ENCODE results near the gene MSH5.

MSH5 gene

DNA sequence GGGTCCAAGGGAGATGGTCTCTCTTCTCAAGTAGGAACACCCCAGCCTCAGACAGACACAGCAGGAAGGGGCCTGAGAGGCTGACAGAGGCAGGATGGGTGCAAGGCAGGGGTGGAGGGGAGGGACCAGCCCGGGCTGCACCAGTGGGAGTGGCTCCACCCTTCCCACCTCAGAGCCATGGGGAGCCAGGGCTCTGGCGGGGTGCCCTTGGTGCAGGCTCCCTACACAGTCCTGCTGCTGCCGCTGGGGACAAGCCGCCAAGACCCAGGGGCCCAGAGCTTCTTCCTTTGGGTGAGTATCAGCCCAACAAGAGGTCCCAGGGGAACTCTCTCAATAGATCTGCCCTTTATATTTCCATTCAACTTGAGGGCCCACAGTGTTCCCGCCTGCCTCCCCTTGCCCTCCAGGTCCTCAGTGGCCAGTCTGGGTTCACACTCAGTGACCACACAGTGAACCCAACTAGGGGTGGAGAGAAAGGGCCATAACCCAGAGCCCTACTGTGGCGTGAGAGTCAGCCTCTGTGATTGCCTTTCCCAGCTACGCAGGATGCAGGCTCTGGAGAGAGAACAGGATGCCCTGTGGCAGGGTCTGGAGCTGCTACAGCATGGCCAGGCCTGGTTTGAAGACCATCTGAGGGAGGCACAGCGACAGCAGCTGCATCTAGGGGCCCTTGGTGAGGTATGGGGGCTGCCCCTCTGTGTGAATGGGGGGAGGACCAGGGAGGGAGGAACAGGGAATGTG lies 23.2 kb downstream of the MSH5 start:
- no peak for DNase-seq

DNA sequence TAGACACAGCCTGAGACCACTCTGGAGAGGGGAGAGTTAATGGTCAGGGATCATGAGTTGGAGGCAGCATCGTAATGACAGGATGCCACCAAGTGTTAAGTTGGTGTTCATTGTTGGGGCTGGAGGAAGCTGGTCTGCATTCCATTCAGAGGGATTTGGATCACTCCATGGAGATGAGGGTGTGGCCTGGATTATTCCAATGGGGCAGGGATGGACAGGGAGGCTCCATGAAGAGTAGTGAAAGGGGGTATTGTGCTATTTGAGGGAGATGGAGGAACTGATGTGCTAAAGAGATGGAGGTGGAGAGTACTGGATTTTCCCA lies 23.8 kb downstream of the MSH5 start:
- peak; percentile 28 for DNase-seq

DNA sequence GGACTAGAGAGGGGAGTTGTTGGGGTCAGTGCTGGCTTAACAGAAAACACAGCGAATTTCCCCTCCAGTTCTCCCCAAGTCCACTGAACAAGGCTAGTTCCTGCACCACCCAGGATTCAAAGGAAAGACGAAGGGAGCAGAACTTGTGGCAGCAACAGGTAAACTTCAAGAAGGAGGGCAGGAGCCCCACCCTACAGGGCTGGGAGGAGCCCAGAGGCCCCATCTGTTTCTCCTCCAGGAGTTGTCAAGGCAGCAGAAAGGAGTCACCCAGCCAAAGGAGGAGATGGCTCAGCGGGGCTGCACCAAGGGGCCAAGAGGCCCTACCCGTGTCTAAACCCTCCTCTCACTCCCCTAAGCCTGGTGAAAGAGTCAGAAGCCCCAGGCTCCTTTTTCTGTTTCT lies 24.4 kb downstream of the MSH5 start:
- DNase-seq = no peak

DNA sequence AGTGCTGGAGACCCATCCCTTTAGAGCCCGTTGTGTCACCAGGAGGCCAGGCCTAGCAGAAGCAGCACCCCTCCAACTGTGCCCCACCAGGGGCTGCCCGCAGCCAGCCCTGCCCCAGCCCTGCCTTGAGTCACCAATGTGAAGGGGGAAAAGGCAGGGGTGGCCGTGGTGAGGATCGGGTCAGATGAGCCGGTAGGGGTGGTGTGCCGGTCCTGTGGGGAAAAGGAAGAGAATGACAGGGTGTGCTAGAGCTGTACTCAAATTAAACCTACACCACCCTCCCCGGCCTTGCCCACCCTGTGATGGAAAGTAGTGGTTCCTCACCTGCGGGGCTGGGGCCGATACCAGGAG lies 25.7 kb downstream of the MSH5 start:
- no peak for DNase-seq

DNA sequence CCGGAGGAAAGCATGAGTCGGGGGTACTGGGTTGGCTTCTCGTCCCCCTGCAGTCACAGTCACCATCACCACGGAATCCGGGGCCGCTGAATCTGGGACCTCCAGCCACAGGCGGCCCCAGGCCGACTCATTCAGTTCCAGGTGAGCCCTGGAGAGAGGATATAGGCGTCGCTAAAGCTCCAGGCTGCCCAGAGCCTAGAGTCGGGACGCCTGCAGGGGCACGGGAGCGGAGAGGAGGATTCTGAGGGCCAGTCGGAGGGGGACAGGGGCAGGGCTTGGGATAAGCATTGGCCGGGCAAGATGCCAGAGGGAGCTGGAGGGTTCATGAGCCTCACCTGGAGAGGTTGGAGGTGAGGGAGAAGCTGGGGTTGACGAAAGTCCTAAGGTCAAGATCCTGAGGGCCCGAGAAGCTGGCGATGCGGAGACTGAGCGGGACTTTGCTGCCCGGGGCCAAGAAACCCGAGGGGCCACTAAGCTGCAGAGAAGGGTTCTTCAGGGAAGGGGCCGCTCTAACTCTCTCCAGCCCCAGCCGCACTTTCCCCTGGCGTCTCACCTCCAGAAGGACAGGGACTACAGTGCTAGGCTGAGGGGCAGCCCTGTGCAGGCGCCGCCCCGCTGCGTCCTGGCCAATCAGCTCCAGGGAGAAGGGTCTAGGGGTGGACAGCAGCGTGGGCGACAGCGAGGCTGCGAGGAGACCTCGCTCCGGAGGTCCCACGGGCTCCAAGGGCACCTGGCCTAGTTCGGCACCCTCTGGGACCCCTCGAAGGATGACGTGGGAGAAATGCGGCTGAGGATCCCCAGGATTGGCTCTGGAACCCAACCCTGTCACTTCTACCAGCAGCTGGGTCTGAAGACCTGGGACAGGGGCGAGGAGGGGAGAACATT lies 26.3 kb downstream of the MSH5 start:
- DNase-seq = no peak

DNA sequence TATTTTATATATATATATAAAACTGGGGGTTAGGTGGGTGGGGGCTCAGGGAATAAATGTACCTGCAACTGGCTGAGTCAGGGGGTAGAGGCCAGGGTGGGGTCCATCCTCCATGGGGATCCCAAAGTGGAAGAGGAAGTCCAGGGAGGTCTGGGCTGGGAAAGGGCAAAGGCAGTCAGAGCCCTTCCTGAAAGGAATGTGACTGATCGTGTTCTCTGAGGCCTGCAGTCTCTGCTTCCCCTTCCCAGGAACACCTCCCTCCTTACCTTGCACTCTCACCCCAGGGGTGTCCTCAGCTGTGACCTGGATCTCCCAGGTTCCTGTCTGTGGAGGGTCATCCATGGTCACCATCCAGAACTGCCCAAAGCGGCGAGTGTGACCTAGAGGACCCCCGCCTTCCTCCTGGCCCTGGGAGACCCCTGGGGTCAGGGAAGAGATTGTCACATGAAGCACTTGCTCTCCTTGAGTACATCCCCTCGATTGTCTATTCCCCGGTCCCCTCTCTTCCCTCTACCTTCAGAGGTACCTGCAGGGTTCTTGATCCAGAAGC lies 27.4 kb downstream of the MSH5 start:
- no peak for DNase-seq

DNA sequence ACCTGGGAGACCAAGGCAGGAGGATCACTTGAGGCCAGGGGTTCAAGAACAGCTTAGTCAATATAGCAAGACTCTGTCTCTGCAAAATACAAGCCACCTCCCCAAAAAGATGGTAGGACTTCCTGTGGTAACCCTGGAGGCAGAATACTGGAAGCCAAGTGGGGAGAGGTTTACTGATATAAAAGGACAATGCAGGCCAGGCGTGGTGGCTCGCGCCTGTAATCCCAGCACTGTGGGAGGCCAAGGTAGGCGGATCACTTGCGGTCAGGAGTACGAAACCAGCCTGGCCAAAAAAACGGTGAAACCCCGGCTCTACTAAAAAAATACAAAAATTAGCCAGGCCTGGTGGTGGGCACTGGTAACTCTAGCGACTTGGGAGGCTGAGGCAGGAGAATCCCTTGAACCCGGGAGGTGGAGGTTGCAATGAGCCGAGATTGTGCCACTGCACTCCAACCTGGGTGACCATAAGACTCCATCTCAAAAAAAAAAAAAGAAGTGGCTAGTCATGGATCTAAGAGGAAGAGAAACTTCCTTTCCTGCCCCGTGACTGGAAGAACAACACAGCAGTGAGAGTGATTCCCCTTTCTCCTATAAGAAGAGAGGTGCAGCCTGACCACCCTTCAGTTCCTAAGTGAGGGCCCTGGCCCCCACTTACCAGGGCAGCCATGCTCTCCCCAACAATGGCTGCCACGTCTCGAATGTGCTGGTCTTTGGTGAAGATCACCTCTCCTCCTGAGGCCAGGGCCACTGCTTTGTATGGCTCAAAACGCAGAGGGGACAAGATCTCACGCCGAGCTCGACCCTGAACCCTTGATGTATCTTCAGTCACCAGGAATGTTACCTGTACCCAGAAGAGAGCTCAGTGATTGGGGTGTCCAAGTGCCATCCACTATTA lies 28.8 kb downstream of the MSH5 start:
- peak; percentile 5 for DNase-seq

DNA sequence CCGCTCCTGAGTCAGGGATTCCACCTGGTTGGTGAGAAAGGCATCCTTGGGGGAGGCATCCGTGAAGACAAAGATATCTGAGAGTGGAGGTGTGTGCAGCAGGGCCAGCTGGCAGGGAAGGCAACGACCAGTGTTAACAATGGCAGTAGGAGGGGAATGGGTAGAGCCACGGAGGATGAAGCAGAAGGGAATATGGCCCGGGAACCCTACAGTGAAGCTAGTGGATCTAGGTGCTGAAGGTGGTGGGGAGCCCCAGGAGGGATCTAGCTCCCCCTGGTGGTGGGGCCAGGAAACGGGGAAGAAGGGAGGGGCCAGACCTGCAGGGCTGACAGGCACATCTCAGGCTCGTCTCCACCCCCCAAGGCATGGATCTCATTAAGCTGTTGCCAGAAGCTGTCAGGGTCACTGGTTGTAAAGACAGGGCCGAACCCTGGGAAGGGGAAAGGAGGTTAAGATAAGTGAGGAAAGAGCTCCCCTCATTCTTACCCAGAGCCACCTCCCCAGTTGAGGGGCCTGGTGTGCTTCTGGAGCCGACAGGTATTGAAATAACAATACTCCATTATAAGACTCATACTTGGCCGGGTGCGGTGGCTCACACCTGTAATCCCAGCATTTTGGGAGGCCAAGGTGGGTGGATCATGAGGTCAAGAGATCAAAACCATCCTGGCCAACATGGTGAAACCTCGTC lies 30.0 kb downstream of the MSH5 start:
- no peak for DNase-seq

DNA sequence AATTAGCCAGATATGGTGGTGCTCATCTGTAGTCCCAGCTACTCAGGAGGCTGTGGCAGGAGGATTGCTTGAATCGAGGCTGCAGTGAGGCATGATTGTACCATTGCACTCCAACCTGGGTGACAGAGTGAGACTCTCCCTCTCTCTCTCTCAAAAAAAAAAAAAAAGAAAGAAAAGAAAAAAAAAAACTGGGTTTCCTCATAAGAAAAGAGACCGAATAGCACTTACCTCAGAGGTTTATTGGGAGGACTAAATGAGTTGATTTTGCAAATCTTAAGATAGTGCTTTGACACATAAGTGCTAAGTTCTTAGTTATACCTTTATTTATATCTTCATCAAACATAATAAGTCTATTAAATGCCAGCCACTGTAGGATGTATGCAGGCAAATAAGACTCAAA lies 31.1 kb downstream of the MSH5 start:
- no peak for DNase-seq

DNA sequence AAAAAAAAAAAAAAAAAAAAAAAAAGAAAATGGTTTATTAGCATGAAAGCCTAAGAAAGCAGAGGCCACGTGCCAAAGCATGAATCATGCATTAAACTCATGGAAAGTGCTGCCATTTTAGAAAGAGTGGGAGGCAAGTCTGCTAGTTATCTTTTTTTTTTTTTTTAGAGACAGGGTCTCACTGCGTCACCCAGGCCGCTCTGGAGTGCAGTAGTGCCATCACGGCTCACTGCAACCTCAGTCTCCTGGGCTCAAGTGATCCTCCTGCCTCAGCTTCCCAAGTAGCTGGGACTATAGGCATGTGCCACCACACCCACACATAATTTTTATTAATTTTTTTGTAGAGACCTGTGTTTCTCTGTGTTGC lies 32.2 kb downstream of the MSH5 start:
- DNase-seq = no peak

DNA sequence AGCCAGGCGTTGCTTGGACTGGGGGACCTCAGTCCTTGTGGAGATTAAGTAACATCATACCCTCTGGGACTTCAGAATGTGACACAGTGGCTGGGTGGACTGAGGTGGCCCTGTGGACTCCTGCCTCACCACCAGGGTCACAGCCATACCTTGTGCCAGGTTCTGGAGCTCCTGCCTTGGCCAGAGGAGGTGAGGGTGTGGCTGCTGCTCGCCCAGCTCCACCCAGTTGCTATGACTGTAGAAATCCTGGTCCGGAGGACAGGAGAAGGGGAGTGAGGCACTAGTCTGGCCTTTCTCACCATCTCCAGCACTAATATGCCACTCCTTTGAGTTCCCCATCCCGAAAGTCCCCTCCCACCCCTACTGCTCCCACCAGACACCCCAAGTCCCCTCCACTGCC lies 35.4 kb downstream of the MSH5 start:
- no peak for DNase-seq

DNA sequence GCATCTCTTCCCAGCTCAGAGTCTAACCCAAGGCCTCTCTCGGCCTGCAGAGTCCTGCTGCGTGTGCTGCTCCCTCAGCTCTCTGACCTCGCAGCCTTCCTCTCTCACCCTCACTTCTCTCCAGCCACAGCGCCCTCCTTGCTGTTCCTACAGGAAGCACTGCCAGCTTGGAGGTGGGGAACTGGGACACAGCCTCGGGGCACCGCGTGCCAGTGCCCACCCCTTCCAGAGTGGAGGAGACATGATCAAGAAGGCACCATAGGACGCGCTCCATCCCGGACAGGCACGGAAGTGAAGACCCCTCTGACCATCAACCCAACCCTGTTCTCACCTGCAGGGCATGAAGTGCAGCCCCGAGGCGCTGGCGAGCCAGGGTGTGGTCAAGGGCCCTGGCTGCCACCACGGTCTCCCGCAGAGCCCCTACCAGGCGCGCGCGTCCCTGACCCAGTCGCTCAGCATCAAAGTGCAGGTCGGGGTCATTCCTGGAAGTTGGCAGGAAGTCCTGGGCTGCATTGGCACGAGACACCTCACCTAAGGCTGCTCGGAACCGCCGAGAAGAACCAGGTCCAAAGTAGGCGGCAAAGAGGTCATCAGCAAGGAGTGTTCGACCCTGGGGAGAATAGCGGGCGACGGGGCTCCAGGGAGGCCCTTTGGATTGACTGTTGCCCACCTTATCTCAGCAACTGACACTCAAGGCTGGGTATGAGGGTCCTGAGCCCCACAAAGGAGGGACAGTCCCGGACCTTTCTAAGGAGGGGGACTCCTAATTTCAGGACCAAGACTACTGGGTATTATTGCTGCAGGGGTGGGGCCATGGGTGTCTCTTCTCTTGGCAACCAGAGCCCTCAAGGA lies 36.1 kb downstream of the MSH5 start:
- no peak for DNase-seq

DNA sequence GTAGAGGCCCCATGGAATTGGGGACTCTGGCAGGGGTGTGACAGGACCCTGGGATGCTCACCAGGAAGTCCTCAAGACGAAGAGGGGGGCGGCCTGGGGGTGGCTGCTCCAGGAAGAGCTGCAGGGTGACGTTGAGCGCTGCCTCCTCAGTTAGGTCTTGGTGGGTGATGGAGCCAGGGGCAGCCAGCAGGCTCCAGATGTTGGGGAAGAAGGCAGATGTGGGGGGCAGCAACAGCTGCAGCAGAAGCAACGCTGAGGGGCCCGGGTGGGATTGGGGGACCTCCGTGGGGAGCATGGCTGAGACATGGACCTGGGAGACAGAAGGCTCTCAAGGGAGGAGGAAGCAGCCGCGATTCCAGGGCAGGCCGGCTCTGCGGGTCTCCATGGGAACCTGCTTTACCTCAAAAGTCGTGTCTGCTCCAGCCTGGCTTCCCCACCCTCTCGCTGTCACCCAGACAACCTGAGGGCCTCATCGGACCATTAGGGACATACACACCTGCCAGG lies 36.7 kb downstream of the MSH5 start:
- no peak for DNase-seq

DNA sequence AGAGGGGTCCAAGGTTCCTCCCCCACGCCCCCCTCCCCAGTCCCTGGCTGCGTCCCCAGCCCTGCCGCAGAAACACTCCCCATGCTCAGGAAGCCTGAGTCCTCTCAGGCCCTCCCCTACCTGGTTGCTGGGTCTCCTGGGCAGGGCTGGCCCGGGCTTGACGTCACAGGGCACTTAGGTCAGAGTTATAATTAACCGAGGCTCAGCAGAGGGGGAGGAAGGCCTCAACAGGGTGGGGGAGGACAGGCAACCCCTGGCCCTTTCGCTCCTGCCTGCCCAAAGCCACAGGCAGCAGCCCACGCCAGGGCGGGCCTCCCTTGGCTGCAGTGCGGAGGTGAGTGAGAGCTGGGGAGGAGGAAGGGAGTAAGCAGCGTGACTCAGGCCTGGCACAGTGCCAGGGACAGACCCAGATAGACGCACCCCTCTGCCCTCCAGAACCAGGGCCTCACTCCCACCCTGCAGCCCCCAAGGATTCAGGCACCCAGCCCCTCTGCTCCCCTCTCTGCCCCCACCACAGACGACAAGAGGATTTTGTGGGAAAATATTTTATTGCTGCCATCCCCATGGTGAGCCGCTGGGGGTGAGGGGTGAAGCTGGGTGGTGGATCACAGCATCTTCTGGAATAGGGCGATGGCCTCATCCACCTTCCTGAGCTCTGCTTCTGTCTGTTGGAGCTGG lies 37.3 kb downstream of the MSH5 start, which contains the start of gene VWA7:
Gene VWA7, minus strand, starts transcription at position 340 of the 678 bp plus-strand sequence. CDS start 549 bp downstream, outside the sequence.
- no peak for DNase-seq

DNA sequence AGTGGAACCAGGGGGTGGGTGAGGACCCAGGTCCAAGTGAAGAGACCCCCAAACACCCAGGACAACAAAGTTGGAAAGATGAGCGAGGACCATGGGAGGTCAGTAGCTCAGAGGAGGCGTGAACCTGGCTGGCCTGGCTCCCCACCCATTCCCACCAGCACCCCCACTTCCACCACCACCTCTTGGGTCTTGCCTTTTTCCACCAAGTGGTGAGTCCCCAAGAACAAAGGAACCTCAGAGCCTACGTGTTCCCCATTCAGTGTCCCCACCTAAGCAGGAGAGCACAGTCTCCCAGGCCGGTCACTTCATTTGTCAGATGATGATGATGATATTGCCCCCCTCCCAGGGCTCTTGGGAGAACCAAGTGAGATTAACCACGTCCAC lies 37.9 kb downstream of the MSH5 start:
- DNase-seq = no peak

DNA sequence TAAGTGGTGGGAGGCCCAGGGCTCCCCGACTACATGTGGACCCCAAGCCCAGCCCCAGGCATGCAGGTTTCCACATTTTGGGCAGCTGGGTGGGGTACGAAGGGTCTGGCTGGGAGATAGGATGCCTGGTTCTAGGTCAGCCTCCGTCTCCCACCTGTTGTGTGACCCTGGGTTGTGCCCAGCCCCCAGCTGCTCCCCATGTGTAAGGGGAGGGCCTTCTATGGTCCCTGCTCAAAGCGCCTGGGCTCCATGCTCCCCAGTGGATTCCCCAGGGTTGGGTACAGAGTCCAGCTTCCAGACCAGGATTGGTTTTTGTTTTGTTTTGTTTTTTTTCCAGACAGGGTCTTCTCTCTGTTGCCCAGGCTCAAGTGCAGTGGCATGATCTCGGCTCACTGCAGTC lies 38.4 kb downstream of the MSH5 start:
- no peak for DNase-seq

DNA sequence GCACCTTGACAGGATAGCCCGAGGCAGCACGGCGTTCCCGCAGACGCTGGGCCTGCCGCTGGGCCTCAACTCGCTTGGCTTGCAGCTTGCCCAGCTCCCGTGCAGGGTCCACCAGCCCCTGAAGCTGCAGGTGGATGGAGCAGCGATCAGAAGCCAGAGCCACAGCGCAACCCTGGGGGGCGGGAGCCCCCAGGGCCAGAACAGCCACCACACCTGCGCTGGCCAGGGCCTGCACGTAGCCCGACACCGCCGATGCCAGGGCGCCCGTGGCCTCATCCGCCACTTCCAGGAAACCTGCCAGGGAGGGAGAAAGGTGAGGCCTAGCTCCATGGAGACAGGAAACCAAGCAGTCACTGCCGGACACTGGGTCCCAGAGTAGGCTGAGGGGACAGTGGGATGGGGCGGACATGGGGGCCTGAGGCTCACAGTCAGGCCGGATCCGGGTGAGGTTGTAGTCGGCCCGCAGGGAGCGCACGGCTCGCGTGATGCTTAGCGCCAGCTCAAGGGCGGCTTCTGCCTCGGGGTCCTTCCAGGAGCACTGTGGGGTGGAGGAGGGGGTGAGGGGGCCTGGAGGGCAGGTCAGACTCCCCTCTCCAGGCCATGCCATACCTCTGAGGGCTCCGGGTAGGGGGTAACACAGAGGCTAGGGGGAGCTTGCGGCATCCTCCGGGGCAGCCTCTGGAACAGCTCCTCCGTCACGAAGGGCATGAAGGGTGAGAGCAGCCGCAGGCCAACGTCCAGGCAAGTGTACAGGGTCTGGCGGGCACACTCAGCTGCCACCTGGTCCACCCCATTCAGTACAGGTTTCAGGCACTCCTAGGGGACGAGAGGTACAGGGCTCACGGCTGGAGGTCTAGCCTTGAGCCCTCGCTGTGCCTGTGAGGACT lies 39.4 kb downstream of the MSH5 start:
- DNase-seq = no peak

DNA sequence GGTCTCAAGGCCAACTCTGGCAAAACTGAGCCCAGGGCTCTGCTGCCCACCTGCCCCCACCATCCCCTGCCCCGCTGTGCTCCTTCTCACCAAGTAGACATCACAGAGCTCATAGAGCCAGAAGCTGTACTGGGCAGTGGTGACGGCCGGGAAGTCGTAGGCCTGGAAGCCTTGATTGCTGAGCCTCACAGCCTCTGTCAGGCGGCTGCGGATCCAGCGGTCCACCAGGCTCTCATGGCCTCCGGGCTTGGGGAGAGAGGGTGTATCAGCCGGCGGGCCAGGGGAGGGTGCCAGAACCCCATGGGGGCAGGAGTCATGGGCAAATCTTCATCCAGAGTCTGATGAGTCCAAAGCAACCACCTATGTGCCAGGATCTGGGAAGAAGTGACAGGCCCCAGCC lies 40.1 kb downstream of the MSH5 start:
- no peak for DNase-seq

DNA sequence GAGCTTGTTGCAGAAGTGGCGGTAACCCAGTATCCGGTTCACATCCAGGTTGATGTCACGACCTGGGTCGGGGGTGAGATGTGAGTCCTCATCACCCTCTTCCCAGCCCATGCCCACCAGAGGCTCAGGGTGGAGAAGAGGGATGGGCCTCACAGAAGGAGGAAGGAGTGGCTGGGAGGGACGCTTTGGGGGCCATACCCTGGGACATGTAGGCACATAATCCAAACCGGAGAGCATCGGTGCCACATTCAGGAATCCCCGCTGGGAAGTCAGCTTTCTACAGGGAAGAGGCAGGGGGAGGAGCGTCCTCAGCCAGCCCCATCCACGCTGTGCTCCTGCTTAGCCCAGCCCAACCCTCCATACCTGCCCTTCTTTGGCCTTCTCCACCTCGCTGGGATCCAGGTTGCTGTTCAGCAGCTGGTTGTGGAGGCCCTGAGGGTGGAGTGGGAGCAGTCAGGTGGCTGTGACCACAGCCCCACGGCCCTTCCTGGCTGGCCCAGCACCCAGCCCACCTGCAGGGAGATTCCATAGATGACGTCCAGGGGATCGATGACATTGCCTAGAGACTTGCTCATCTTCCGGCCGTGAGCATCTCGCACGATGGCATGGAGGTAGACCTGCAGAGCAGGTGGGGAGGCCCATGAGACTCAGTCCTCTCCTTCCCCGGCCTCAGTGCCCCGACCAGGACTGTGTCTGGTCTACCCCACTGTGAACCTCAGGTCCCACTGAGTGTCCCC lies 40.9 kb downstream of the MSH5 start:
- DNase-seq = no peak

Data from midbrain (tissue), 1 donor.